ENCODE data around the gene CGB3.
"Not testable (repeated sequence)": the region's sequence is repeated elsewhere in the genome, so short reads cannot be mapped to it uniquely, and the experiment has no call there.

Gene CGB3

GRCh38 chr19:49024233-49024632, at the start of gene CGB3:
TSS of gene CGB3 (minus strand) at chr19:49024333. CDS start at chr19:49023971, 362 bp downstream.
- DNase-seq (ENCODE audit: low spot score); in situ Hi-C loops (cut with MboI; ENCODE audit: low pct_unique_long_range_greater_than_20kb, low sequenced_read_pairs, unreplicated experiment): not testable (repeated sequence)

DNA sequence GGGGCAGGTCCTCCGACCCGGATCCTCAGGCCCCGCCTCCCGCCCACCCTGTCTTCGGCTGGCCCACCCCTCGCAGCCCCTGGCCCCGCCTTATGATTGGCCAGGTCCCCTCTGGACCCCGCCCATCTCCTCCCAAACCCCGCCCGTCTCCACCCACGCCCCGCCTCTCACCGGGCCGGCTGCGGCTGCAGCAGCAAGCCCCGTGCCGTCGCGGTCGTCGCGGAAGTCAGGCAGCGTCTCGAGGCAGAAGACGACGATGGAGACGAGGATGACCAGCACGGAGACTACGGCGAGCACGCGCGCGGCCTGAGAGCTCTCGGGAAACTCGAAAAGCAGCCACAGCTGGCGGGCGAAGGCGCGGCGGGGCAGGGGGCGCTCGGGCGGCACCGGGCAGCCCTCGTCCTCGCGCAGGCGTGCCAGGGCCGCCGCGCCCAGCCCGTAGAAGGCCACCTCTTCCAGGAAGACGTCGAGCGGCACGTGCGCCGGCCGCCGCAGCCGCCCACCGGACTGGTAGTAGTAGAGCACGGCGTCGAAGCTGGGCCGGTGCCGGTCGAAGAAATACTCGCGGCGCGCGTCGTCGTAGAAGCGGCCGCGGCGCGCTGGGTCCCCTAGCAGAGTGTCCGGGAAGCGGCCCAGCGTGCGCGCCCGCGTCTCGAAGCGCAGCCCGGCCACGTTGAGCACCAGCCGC, 47.9 kb upstream of the CGB3 start:
- in situ Hi-C loops (cut with MboI; ENCODE audit: low pct_unique_long_range_greater_than_20kb, low sequenced_read_pairs, unreplicated experiment): no loop called here
- DNase-seq (ENCODE audit: low spot score): peak; percentile 37
- TF ChIP-seq CTCF (IDR thresholded peaks at IDR 0.05; ENCODE audit: extremely low read depth, insufficient read depth, missing control alignments): no peak

GRCh38 chr19:49070416-49070815, 46.3 kb upstream of the CGB3 start:
- TF ChIP-seq CTCF (IDR thresholded peaks at IDR 0.05; ENCODE audit: extremely low read depth, insufficient read depth, missing control alignments): no peak
- in situ Hi-C loops (cut with MboI; ENCODE audit: low pct_unique_long_range_greater_than_20kb, low sequenced_read_pairs, unreplicated experiment): no loop called here
- no peak for DNase-seq (ENCODE audit: low spot score)

GRCh38 chr19:49069026-49069425, 44.9 kb upstream of the CGB3 start:
- no peak for TF ChIP-seq CTCF (IDR thresholded peaks at IDR 0.05; ENCODE audit: extremely low read depth, insufficient read depth, missing control alignments)
- in situ Hi-C loops (cut with MboI; ENCODE audit: low pct_unique_long_range_greater_than_20kb, low sequenced_read_pairs, unreplicated experiment): no loop called here
- DNase-seq (ENCODE audit: low spot score): no peak

DNA sequence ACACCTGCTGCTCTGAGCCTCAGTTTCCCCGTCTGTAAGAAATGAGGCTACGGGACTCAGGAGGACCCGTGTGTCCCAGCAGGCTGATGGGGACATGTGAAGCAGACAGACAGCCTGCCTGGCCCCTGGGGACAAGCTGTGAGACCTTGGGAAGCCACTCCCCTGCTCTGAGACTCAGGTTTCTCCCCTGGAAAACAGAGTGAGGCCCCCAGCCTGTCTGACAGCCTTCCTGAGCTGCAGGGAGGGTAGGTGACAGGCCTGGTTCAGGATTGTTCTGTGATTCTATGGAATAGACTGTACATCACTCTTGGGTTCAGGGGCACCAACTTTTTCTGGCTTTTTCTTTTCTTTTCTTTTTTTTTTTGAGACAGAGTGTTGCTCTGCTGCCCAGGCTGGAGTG, 43.4 kb upstream of the CGB3 start:
- no peak for DNase-seq (ENCODE audit: low spot score)
- TF ChIP-seq CTCF (IDR thresholded peaks at IDR 0.05; ENCODE audit: extremely low read depth, insufficient read depth, missing control alignments): no peak
- in situ Hi-C loops (cut with MboI; ENCODE audit: low pct_unique_long_range_greater_than_20kb, low sequenced_read_pairs, unreplicated experiment): no loop called here

DNA sequence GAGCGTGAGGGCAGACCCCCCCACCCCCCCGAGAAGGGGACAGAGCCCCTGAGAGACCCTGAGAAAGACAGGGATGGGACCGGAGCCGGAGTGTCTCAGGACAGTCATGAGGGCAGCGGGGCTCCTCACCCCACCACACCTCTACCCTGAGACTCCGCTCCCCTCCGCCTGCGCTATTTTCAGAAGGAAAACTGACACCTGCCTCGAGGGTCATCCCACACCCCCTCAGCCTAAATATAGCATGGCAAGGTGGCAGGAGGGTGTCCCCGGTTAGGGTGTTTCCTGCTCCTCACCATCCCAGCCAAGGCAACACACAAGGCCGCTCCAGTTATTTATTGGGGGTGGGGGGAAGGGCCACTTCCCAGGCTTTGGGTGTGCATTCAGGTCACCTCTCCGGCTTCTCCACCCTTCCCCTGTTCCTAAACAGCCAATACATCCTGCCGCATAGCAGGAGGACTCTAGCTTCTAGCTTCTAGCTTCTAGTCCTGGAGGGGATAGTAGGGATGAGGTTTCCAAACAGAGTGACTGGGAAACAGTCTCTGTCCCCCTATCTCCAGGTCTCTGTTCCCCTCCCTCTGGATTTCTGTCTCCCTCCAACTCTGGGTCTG, 41.9 kb upstream of the CGB3 start:
- TF ChIP-seq CTCF (IDR thresholded peaks at IDR 0.05; ENCODE audit: extremely low read depth, insufficient read depth, missing control alignments): no peak
- in situ Hi-C loops (cut with MboI; ENCODE audit: low pct_unique_long_range_greater_than_20kb, low sequenced_read_pairs, unreplicated experiment): no loop called here
- DNase-seq (ENCODE audit: low spot score): no peak

DNA sequence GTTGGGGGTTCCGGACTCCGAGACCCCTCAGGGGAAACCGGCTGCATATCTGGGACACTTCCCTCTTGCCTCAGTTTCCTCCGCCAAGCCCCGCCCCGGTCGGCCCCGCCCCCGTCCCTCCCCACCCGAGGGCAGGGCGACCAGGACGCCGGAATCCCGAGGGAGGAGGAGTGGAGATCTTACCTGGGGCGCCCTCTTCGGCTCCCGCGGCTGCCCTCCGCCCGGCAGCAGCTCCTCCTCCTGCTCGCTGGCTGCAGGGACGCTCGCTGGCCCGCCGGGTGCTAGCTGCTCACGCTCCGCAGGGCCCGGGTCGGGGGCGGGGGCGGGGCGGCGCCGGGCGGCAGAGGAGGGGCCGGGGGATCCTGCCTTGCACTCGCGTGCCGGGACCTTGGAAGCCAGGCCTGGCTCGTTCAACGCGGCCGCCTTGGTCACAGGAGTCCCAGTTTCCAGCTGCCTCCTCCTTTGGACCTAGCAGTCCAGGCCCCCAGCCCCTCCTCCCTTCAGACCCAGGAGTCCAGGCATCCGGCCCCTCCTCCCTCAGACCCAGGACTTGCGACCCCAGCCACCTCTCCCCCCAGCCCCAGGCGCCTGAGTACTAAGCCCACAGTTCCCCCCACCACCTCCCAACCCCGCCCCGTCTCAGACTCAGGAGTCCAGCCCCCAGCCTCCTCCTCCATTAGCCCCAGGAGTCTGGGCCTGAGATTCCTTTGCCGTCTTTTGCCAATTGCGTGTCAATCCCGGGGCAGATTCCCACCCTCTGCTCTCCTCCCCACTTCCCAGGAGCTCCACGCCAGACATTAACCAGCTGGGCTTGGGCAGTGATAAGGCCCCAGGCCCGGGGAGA, 40.9 kb upstream of the CGB3 start, which contains the start of gene NTF4:
NTF4 (minus strand) TSS at position 51 of the 844 bp plus-strand sequence. CDS start 2,821 bp downstream, outside the sequence.
- no peak for DNase-seq (ENCODE audit: low spot score)
- in situ Hi-C loops (cut with MboI; ENCODE audit: low pct_unique_long_range_greater_than_20kb, low sequenced_read_pairs, unreplicated experiment): no loop called here
- TF ChIP-seq CTCF (IDR thresholded peaks at IDR 0.05; ENCODE audit: extremely low read depth, insufficient read depth, missing control alignments): no peak

All from GM13977 (cell line).